ENCODE data around the gene PPP1R3G. TPM values are rescaled to one million over a fixed set of nuclear protein-coding genes. Genes with fewer than 3 reads are reported as not detected.

Gene PPP1R3G
- total RNA-seq, 1 donor from 2014 or later = 0.02 TPM

DNA sequence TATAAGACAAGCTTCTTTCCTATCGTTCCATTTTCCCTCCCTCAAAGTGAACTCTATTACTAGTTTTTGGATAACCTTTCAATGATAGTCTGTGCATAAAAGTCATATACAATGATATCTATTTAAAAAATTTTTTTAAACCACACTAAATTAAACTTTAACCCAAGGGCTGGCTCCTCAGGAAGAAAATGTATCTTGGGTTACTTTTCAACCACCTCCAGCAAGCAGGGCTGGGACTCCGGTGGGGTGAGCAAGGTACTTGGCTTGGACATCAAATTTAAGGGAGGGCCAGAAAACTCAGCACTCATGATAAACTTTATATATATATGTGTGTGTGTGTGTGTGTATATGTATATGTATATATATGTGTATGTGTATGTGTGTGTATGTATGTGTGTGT, 13.9 kb upstream of the PPP1R3G start:
- intact Hi-C loops (cut with micrococcal nuclease) = no loop called here

DNA sequence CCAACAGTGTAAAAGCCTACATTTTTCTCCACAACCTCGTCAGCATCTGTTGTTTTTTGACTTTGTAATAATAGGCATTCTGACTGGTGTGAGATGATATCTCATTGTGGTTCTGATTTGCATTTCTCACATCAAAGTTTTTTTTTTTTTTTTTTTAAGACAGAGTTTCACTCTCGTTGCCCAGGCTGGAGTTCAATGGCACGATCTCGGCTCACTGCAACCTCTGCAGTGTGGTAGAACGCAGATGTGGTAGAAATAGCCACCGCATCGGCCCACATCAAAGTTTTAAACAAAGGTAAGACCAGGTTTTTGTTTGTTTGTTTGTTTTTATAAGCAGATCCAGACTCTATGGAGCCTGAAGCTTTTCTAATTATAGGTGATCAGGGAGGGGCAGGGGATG, 12.7 kb upstream of the PPP1R3G start:
- intact Hi-C loops (cut with micrococcal nuclease) = no loop called here

DNA sequence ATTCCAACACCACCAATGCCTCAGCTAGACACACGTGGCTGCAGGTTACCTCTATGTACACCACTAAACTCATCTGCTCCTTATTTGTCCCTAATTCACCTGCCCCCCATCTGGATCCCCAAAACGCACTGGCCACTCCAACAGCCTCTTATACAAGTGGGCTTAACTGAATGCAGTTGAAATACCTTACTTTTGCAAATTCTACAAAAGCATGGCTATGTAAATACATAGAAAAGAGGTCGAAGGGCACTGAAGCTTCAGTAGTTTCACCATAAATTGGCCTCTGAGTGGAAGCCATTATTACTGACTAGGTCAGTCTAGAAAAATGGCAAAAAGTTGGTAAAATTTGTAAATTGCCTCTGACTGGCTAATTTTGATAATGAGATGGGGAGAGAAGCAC, 11.1 kb upstream of the PPP1R3G start:
- intact Hi-C loops (cut with micrococcal nuclease) = no loop called here

DNA sequence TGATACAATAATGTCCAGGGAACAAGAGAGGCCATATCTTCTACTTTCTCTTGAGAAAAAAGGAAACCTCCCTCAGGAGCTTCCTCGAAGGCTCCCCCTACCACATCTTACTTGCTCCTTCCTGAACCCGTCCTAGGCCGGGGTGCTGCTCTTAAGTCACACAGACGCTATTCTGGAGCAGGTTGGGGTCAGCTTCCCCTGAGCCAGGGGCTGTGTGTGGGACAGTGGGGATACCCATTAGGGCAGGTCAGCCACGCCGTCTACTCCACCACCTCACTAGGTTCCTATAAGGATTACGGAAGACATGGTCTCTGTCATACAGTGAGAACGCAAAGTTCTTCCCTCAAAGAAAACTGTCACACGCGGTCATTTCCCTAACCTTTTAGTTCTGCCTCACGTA, 8.2 kb upstream of the PPP1R3G start:
- intact Hi-C loops (cut with micrococcal nuclease) = no loop called here

GRCh38 chr6:5078121-5078669, 6.9 kb upstream of the PPP1R3G start:
- intact Hi-C loops (cut with micrococcal nuclease) = no loop called here

DNA sequence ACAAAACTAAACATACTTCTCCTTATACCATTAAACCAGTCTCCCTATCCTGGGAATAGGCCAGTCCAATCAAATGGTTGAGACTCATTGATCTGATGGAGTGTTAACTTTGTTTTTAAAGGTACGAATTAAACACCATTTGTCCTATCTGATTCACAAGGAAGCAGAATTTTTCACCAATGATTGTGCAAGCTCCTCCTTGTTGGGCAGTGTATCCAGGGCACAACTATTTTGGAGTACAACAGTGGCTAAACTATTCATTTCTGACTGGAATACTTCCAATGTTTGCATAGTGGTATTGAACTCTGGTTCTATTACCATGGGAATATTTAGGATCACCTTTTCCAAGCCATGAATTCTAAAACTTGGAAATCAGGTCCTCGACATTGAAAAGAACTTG, 5.4 kb upstream of the PPP1R3G start:
- intact Hi-C loops (cut with micrococcal nuclease) = no loop called here

- intact Hi-C loops (cut with micrococcal nuclease) = no loop called here
Observed at GRCh38 chr6:5080574-5080973, 4.6 kb upstream of the PPP1R3G start.

DNA sequence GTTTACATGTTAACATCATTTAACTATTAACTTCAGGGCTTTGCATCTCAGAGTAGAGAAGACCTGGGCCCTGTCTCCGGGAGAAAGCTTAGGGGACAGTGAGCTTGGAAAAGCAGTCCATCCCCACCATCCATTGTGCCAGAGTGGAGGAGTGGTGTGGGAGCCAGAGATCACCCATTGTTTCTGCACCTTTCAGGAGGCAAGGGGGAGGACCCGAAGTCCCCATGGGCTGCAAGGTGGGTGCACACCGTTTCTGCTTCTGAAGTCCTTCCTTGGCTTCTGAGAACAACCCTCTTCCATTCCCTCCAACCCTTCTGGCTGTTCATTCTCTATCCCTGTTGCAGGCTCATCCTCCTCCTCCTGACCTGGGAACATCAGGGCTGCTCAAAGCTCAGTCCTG, 4.0 kb upstream of the PPP1R3G start:
- intact Hi-C loops (cut with micrococcal nuclease) = no loop called here

- intact Hi-C loops (cut with micrococcal nuclease) = no loop called here
Observed at GRCh38 chr6:5081955-5082354, 3.2 kb upstream of the PPP1R3G start.

DNA sequence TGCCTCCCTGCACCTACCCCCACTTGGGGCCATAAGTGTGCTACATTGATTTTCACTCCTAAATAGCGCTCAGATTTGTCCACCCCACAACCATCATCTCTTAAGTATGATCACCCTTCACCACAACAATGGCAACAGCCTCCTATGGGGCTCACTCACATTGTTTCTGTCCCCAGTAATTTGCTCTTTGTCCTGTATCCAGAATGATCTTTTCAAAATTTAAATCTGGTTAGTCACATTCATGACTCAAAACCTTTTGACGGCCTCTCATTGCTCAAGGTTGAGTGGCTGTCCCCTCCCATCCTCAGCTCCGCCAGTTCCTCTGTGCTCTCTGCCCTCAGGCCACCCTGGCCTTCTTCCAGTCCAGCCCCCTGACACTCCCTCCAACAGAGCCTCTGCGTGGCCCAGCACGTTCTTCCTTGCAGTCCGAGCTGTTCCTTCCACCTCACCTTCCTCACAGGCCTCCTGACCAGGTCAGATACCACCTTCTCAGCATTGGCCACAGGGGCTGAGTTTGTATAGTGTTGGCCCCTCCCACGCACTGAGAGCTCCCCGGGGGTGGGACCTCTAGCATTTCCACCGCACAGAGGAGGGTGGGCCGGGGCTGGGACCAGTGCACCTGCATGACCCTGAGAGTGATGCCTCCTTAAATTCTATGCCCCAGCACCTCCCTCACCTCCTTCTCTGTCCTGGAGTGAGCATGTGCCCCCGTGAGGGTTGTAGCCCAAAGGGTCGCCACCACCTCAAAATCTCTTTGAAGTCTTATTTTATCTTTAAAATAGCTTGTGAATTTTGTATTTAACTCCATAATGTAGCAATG, 2.4 kb upstream of the PPP1R3G start:
- intact Hi-C loops (cut with micrococcal nuclease) = no loop called here

- intact Hi-C loops (cut with micrococcal nuclease) = no loop called here
Observed at GRCh38 chr6:5083307-5083583, 1.9 kb upstream of the PPP1R3G start.

- intact Hi-C loops (cut with micrococcal nuclease) = no loop called here
Observed at GRCh38 chr6:5083813-5084359, 1.3 kb upstream of the PPP1R3G start.

- intact Hi-C loops (cut with micrococcal nuclease) = no loop called here
Observed at GRCh38 chr6:5084360-5084780, 771 bp upstream of the PPP1R3G start.

DNA sequence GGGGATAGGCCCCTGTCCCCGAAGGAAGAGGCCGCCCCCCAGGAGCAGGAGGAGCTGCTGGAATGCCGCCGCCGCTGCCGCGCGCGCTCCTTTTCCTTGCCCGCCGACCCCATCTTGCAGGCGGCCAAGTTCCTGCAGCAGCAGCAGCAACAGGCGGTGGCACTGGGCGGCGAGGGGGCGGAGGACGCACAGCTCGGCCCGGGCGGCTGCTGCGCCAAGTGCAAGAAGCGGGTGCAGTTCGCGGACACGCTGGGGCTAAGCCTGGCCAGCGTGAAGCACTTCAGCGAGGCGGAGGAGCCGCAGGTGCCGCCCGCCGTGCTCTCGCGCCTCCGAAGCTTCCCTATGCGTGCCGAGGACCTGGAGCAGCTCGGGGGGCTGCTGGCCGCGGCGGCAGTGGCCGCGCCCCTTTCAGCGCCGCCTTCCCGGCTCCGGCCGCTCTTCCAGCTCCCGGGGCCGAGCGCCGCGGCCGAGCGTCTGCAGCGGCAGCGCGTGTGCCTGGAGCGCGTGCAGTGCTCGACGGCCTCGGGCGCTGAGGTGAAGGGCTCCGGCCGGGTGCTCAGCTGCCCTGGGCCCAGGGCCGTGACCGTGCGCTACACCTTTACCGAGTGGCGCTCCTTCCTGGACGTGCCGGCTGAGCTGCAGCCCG, 630 bp downstream of the PPP1R3G start:
- intact Hi-C loops (cut with micrococcal nuclease) = no loop called here

GRCh38 chr6:5086294-5086890, 1.3 kb downstream of the PPP1R3G start:
- intact Hi-C loops (cut with micrococcal nuclease) = no loop called here

- intact Hi-C loops (cut with micrococcal nuclease) = no loop called here
Observed at GRCh38 chr6:5087389-5087788, 2.2 kb downstream of the PPP1R3G start.

- intact Hi-C loops (cut with micrococcal nuclease) = no loop called here
Observed at GRCh38 chr6:5088780-5089179, 3.6 kb downstream of the PPP1R3G start.

DNA sequence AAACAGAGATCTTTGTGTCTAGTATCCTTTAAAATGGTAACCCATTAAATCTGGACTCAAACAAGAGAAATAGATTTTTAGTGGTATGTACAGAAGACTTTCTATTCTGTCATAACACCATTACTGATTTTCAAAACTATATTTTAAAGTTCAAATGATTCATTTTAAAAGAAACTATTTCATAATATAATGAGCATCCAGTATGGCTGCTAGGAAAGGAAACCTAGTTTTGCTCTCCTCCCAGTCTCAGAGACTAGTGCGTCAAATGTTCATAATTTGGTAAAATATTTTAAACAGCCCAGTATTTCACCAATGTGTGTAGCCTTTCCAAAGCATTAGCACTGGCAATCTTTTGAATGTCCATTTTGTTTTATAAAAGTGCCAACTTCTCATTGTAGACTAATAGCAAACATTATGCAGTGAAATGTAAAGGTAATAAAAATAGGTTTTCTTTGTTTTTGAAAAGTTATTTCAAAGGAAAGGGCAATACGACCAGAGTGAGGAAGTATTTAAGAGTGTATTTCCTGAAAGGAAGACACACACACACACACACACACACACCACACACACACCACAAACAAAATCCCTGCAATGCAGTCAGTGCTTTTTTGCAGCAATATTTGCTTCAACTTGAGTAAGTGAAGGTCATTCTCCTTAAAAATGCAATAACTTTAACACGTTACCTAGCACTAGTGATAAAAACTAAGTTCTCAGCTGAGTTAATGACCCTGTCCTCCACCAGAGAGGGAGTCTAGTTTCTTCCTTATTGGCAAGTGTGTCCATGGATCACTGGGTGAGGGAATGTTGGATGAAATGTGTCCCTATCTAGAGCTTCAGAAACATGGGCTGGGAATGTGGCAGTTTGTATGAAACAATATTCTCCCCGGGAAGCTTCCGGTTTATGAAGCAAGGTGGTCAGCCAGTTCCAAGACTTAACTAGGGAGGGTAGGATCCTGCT, 4.6 kb downstream of the PPP1R3G start:
- intact Hi-C loops (cut with micrococcal nuclease) = no loop called here

DNA sequence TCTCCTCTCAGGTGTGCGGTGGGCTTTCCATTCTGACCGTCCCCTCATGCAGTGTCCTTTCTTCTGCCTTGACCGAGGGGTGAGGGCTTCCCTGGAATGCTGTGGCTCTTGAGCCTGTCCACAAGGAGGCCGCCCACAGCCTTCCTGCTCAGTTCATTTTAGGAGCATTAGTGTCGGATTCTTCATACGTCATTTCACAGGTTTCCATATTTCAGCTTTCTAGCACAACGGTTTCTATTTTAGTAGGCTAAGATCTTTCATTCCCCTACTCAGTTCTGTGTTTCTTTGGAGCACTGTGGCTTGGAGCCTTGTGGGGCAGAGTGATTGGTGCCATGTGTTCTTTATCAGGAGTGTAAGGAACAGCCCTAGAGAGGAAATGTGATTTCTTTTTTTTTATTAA, 5.5 kb downstream of the PPP1R3G start:
- intact Hi-C loops (cut with micrococcal nuclease) = no loop called here

DNA sequence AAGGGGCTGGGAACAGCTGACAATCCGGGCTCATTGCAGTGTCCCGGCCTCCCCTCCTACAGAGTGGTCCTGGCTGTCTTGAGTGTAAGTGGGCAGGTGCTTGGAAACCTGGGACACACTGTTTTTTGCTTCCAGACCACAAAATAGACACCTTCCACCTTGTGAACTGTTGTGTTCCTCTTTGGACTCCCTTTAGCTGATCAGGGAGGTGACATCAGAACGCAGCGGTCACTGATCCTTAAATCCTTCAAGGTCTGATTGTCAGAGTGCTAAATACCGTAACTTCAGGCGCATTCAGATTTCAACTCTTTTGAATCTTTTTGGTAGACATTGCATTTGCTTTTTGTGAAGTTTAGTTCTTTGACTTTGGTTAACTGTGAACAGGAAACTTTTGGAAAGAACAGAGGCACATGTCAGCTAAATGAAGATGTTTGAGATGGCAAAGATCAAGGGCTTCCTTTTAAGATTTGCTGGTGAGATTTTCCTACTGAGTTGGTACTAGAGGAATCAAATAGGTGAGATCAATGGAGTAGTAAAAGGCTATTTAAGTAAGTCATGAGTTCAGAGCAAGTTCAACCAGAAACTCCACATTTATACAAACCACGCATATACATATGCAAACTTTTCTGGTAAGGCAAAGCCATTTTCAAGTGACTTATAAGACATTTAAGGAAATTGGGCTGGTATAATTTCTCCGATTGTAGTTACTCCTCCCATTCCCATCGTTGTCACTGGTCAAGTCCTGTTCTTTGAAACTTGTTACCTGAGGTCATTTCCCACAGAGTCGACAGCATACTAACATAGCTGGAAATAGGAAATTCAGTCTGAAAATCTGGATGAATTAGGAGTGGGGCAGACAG, 6.3 kb downstream of the PPP1R3G start:
- intact Hi-C loops (cut with micrococcal nuclease) = no loop called here
